Endothelial cell (in vitro differentiated cells): Measurements from ENCODE around the gene VEGFB. TPM values are rescaled to one million over a fixed set of nuclear protein-coding genes. Genes with fewer than 3 reads are reported as not detected.

ENCODE experiments used
- DNase-seq: peaks from one replicate; pipeline ENCODE4 v3.0.0; 2021; ENCODE audit warnings: low spot score
- H3K27ac Mint-ChIP-seq: one replicate; pipeline ENCODE4 v1.8.0; 2021; ENCODE audit warnings: mixed read lengths, inconsistent platforms; ENCODE audit not compliant: unreplicated experiment
- H3K27me3 Mint-ChIP-seq: one replicate; pipeline ENCODE4 v1.8.0; 2021; ENCODE audit warnings: mild to moderate bottlenecking, moderate library complexity, mixed read lengths, inconsistent platforms; ENCODE audit not compliant: unreplicated experiment
- H3K36me3 Mint-ChIP-seq: one replicate; pipeline ENCODE4 v1.8.0; 2021; ENCODE audit warnings: mild to moderate bottlenecking, low read depth, mixed read lengths, inconsistent platforms; ENCODE audit not compliant: unreplicated experiment
- H3K4me1 Mint-ChIP-seq: one replicate; pipeline ENCODE4 v1.8.0; 2021; ENCODE audit warnings: mild to moderate bottlenecking, mixed read lengths, inconsistent platforms; ENCODE audit not compliant: unreplicated experiment
- H3K4me3 Mint-ChIP-seq: one replicate; pipeline ENCODE4 v1.8.0; 2021; ENCODE audit warnings: mild to moderate bottlenecking, mixed read lengths, inconsistent platforms; ENCODE audit not compliant: unreplicated experiment
- H3K9me3 Mint-ChIP-seq: one replicate; pipeline ENCODE4 v1.8.0; 2021; ENCODE audit warnings: mixed read lengths, inconsistent platforms; ENCODE audit not compliant: unreplicated experiment
- total RNA-seq: library from RNA; stranded (reverse); fragmentation: NEBNext Ultra II Directional; extraction: Animal tissue kit (Norgen Biotek cat#: 25700); gene quantifications from one replicate; pipeline ENCODE4 v1.2.1, GENCODE V29; 2021; ENCODE audit not compliant: unreplicated experiment
- TF ChIP-seq, protein P1 (sequence below): fragments of 200-600 bp; sonication (generic); IDR thresholded peaks from one replicate; pipeline ENCODE4 v1.5.0; 2021; ENCODE audit warnings: antibody characterized with exemption; ENCODE audit not compliant: unreplicated experiment

Gene VEGFB
- total RNA-seq, 1 donor from 2014 or later = 11.5 TPM

DNA sequence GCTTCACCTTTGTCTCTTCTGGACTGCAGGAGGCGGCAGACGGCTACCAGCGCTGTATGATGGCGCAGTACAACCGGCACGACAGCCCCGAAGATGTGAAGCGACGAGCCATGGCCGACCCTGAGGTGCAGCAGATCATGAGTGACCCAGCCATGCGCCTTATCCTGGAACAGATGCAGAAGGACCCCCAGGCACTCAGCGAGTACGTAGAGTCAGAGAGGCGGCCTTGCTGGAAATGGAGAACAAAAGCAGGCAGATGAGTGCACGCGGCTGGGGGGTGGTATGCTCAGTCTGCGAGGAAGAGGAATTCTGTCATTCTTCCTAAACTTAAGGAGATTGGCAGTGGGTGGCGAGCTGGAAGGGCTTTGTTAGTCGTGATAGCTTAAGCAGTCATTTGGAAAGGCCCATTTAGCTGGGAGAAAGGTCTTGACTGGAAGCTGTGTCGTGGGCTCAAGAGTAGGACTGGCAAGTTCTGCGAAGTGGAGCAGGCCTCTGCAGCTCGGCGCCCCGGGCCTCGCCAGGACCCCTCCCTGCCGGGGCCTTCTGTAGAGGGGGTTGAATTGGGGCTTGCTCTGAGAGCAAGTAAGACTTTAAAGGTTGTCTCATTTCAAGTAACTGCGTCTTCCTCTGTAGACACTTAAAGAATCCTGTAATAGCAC is 30.8 kb upstream of the VEGFB start:
- no peak for DNase-seq
- peaks cover 33% of the 10 kb centered on the region for H3K4me1 Mint-ChIP-seq
- TF ChIP-seq, protein P1, sequence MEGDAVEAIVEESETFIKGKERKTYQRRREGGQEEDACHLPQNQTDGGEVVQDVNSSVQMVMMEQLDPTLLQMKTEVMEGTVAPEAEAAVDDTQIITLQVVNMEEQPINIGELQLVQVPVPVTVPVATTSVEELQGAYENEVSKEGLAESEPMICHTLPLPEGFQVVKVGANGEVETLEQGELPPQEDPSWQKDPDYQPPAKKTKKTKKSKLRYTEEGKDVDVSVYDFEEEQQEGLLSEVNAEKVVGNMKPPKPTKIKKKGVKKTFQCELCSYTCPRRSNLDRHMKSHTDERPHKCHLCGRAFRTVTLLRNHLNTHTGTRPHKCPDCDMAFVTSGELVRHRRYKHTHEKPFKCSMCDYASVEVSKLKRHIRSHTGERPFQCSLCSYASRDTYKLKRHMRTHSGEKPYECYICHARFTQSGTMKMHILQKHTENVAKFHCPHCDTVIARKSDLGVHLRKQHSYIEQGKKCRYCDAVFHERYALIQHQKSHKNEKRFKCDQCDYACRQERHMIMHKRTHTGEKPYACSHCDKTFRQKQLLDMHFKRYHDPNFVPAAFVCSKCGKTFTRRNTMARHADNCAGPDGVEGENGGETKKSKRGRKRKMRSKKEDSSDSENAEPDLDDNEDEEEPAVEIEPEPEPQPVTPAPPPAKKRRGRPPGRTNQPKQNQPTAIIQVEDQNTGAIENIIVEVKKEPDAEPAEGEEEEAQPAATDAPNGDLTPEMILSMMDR = no peak
- H3K4me3 Mint-ChIP-seq = peak overlapping the region; percentile 78
- peaks cover 35% of the 10 kb centered on the region for H3K36me3 Mint-ChIP-seq
- no peaks in the 10 kb centered on the region for H3K9me3 Mint-ChIP-seq
- H3K27me3 Mint-ChIP-seq = peaks cover 7% of the 10 kb centered on the region
- peak overlapping the region; percentile 55 for H3K27ac Mint-ChIP-seq

DNA sequence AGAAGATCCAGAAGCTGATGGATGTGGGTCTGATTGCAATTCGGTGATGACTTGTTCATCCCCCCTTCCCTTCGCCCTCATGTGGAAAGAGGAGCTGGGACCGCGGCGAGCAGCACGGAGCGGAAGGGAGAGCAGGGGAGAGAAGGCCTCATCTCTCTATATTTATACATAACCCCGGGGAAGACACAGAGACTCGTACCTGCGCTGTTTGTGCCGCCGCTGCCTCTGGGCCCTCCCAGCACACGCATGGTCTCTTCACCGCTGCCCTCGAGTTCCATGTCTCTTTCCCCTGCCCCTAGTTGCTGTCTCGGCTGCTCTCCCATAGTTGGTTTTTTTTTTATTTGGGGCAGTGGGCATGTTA is 30.3 kb upstream of the VEGFB start:
- Mint-ChIP-seq H3K4me1 (peaks cover 33% of the 10 kb centered on the region), H3K27ac (peak overlapping the region; percentile 55), H3K36me3 (peaks cover 35% of the 10 kb centered on the region), H3K9me3 (no peaks in the 10 kb centered on the region), H3K27me3 (peaks cover 7% of the 10 kb centered on the region), H3K4me3 (no peak overlapping the region)
- TF ChIP-seq, protein P1 = no peak
- no peak for DNase-seq

DNA sequence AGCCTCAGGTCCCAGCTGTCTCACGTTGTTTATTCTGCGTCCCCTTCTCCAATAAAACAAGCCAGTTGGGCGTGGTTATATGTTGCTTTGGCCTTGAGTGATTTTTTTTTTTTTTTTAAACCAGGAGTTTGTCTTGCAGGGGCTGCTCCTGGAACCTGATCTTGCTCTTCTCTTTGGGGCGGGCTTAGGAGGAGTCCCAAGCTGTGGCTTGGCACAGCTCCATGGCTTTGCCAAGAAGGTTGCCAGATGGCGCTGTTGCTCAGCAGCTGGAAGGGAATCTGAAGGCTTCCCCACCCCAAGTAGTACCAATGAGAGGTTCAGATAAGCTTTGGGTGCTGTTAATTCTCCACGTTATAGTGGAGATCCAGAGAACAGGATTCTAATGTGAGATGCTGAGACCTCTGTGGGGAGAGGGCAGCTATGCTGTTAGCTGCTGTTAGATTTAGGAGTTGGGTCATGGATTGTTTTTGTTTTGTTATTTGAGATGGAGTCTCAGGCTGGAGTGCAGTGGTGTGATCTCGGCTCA is 29.9 kb upstream of the VEGFB start:
- TF ChIP-seq, protein P1 = peak; percentile 31
- no peaks in the 10 kb centered on the region for H3K9me3 Mint-ChIP-seq
- H3K4me1 Mint-ChIP-seq = peaks cover 33% of the 10 kb centered on the region
- no peak overlapping the region for H3K4me3 Mint-ChIP-seq
- H3K27me3 Mint-ChIP-seq = peaks cover 7% of the 10 kb centered on the region
- peak; percentile 64 for DNase-seq
- H3K27ac Mint-ChIP-seq = peak overlapping the region; percentile 54
- H3K36me3 Mint-ChIP-seq = peaks cover 35% of the 10 kb centered on the region

DNA sequence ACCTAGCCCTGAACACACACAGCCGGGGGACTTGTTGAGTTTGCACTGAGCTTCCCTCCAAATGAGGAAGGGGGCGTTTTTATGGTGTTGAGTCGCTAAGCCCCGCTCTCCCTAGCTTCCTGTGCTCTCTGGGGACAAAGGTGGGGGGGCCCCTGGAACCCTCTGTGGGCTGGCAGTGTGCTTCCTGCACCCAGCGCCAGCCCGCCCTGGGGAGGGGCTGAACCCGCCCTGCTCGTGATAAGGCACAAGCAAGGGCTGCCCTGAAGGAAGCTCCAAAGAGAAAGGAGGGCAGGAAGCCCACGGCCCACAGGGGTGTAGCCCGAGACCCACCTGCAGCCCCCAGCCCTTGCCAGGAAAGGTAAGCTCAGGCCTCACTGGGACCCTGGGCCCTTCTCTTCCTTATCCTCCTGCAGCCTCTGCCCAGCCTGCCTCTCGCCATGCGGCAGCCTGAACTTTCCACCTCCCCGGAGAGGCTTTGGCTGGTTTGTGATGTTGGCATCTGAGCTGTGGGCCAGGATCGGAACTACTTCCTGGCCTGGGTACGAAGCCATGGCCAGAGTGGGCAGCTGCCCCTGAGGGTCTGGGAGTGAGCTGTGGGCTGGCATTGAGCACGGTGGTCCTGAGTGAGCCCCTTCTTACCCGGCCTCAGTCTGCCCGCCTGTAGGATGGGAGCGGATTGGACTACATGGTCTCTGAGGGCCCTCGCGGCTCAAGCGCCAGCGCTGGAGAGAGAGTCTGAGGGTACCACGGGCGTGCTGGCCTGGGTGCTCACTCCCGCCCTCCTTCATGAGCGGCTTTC is 27.7 kb upstream of the VEGFB start, which contains the start of gene FERMT3:
TSS of gene FERMT3 (plus strand) at position 265 of the 799 bp plus-strand sequence. CDS start 644 bp downstream, outside the sequence.
- Mint-ChIP-seq H3K4me3 (no peak within 1 kb of the TSS), H3K9me3 (no peaks in the 10 kb centered on the region), H3K27me3 (peaks cover 6% of the 10 kb centered on the region), H3K27ac (peak within 1 kb of the TSS; percentile 64), H3K4me1 (peaks cover 33% of the 10 kb centered on the region), H3K36me3 (peaks cover 20% of the 10 kb centered on the region)
- TF ChIP-seq, protein P1 = no peak
- no peak for DNase-seq
